ENCODE results near the gene WRAP53.

Gene WRAP53

DNA sequence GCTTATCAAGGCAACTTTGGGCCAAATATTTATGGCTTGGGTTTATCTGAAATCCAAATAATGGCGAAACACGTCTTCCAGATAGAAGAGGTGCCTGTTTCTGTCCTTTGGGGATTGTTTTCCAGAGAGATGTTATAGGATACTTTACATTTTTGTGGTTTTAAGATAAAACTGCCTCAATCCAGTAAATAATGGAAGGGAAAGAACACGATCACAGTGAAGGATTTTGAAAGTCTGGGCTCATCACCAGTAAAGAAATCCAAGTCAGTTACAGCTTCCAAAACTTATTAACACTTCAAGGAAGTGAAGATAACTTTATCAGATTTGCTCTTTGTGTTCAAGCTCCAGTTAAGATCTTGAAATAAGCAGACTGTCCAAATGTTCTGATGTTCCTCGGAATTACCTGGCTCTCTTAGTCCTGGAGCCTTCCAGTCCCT, 59.4 kb downstream of the WRAP53 start:
- no peak for DNase-seq

DNA sequence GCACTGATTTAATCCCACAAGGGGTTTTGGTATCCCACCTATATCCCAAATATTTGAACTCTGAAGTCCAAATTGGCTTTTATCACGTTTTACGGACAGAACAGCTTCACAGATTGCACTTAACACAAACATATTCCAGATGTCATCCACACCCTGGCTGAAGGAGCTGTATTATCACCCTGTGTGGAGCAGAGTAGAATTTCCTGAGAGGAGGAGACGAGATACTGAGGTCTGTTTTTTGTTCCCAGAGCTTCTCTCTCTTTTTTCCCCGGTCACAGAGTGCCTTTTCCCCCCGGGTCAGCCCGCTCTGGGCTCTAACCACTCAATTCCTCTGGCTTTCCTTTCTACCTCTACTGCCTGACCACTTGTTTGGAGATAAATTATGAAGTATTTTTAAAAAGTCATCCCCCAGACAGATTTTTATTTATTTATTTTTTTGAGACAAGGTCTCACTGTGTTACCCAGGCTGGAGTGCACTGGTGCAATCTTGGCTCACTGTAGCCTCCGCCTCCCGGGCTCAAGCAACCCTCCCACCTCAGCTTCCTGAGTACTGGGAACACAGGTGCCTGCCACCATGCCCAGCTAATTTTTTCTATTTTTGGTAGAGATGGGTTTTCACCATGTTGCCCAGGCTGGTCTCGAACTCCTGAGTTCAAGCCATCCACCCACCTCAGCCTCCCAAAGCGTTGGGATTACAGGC, 59.9 kb downstream of the WRAP53 start:
- no peak for DNase-seq

- DNase-seq: no peak
Measured at GRCh38 chr17:7750321-7750821, 62.1 kb downstream of the WRAP53 start.

Measured in CD4-positive, alpha-beta T cell treated with Interleukin-17A for 1 hour (primary cell).